ENCODE measurements around the gene DUXB. TPM values are rescaled to one million over a fixed set of nuclear protein-coding genes. Genes with fewer than 3 reads are reported as not detected.

The DUXB gene
- total RNA-seq, 4 donors from 2014 or later = not detected

- TF ChIP-seq, protein P1, sequence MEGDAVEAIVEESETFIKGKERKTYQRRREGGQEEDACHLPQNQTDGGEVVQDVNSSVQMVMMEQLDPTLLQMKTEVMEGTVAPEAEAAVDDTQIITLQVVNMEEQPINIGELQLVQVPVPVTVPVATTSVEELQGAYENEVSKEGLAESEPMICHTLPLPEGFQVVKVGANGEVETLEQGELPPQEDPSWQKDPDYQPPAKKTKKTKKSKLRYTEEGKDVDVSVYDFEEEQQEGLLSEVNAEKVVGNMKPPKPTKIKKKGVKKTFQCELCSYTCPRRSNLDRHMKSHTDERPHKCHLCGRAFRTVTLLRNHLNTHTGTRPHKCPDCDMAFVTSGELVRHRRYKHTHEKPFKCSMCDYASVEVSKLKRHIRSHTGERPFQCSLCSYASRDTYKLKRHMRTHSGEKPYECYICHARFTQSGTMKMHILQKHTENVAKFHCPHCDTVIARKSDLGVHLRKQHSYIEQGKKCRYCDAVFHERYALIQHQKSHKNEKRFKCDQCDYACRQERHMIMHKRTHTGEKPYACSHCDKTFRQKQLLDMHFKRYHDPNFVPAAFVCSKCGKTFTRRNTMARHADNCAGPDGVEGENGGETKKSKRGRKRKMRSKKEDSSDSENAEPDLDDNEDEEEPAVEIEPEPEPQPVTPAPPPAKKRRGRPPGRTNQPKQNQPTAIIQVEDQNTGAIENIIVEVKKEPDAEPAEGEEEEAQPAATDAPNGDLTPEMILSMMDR (IDR thresholded peaks at IDR 0.05) = no peak
- TF ChIP-seq POLR2A (IDR thresholded peaks at IDR 0.05) = no peak
- H3K9me3 ChIP-seq = no peaks in the 10 kb centered on the region
- no peak overlapping the region for H3K27ac ChIP-seq
- H3K4me1 ChIP-seq = no peaks in the 10 kb centered on the region
- intact Hi-C loops (cut with DNase I; ENCODE audit: low total_unique reads) = no loop called here
- no peaks in the 10 kb centered on the region for H3K36me3 ChIP-seq
- DNase-seq = no peak
- H3K27me3 ChIP-seq = no peaks in the 10 kb centered on the region
- H3K4me3 ChIP-seq = no peak overlapping the region
Measured at GRCh38 chr16:75679366-75679765, 21.9 kb downstream of the DUXB start.

GRCh38 chr16:75676909-75677308 lies 24.4 kb downstream of the DUXB start, which contains the start of gene CPHXL2:
Gene CPHXL2, minus strand, starts transcription at chr16:75677009. Its CDS starts 10 bp downstream, at chr16:75676999.
- H3K4me1 ChIP-seq = no peaks in the 10 kb centered on the region
- TF ChIP-seq, protein P1 (IDR thresholded peaks at IDR 0.05) = no peak
- no peaks in the 10 kb centered on the region for H3K27me3 ChIP-seq
- no peak for DNase-seq
- no peaks in the 10 kb centered on the region for H3K36me3 ChIP-seq
- no peaks in the 10 kb centered on the region for H3K9me3 ChIP-seq
- H3K4me3 ChIP-seq = no peak within 1 kb of the TSS
- no peak within 1 kb of the TSS for H3K27ac ChIP-seq
- intact Hi-C loops (cut with DNase I; ENCODE audit: low total_unique reads) = no loop called here

DNA sequence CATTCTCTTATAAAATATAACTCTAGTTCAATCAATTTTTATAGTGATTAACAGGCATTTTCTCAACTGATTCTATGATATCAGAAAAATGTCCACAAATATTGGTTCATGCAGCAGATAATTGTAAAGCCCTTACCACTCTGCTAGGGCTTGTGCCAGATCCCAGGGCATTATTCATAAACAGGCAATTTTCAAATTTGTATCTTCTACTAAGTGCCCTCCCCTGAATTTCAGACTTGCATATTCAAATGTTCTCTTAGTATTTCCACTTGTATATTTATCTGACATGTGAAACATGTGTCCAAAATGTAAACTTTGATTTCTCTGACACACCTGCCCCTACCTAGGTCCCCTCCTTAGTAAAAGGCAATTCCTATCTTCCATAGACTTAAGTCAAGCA lies 33.8 kb downstream of the DUXB start:
- Histone ChIP-seq H3K4me1 (no peaks in the 10 kb centered on the region), H3K4me3 (no peak overlapping the region), H3K27ac (no peak overlapping the region), H3K27me3 (no peaks in the 10 kb centered on the region), H3K9me3 (no peaks in the 10 kb centered on the region), H3K36me3 (no peaks in the 10 kb centered on the region)
- no peak for TF ChIP-seq POLR2A (IDR thresholded peaks at IDR 0.05)
- TF ChIP-seq, protein P1 (IDR thresholded peaks at IDR 0.05) = no peak
- intact Hi-C loops (cut with DNase I; ENCODE audit: low total_unique reads) = no loop called here
- DNase-seq = no peak

DNA sequence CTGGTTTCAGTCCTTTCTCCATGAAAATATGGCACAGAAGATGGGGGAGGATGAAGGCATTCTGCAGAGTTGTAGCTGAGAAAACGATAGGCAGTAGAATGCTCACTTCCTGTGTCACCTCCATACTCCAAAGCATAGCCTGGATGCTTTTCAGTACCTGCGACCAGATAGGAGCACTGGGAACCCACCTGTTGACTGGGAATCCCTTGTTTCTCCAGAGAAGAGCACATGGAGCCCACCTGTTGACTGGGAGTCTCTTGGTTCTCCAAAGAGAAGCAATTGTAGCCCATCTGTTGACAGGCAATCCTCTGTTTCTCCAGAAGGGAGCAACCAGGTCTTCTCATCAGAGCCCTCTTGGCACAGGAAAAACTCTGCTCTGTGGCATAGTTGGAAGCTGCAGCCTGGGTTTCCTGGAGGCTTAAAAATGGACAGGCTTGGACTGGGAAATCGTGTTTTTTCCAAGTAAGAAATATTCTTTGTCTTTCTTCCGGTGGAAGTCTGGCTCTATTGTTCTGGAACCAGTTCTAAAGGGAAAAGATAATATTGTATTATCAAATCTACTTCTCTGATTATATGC lies 40.4 kb downstream of the DUXB start:
- no peak for DNase-seq
- no peak overlapping the region for H3K27ac ChIP-seq
- no peaks in the 10 kb centered on the region for H3K27me3 ChIP-seq
- H3K36me3 ChIP-seq = no peaks in the 10 kb centered on the region
- intact Hi-C loops (cut with DNase I; ENCODE audit: low total_unique reads) = no loop called here
- TF ChIP-seq, protein P1 (IDR thresholded peaks at IDR 0.05) = no peak
- TF ChIP-seq POLR2A (IDR thresholded peaks at IDR 0.05) = no peak
- no peak overlapping the region for H3K4me3 ChIP-seq
- H3K4me1 ChIP-seq = no peaks in the 10 kb centered on the region
- H3K9me3 ChIP-seq = no peaks in the 10 kb centered on the region

DNA sequence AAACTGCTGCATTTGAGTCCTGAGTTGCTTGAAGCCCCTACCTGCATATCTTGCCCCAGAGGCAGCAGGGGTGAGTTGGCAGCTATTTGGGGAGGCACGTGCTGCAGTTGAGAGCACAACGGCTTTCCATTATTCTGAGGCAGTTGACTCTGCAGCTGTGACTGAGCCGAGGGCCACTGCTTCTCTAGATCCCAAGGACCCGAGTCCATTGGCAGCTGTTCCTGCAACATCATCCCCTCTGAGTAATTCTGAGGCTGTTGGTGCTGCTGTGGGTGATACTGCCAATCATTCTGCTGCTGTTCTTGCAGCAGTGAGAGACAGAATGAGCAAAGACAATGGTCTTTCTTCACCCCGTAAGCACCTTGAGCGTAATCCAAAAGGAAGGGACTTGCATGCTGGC lies 40.9 kb downstream of the DUXB start:
- Histone ChIP-seq H3K27ac (no peak overlapping the region), H3K4me3 (no peak overlapping the region), H3K27me3 (no peaks in the 10 kb centered on the region), H3K4me1 (no peaks in the 10 kb centered on the region), H3K9me3 (no peaks in the 10 kb centered on the region), H3K36me3 (no peaks in the 10 kb centered on the region)
- no peak for TF ChIP-seq POLR2A (IDR thresholded peaks at IDR 0.05)
- TF ChIP-seq, protein P1 (IDR thresholded peaks at IDR 0.05) = no peak
- no peak for DNase-seq
- intact Hi-C loops (cut with DNase I; ENCODE audit: low total_unique reads) = no loop called here

Data from uterus (tissue), 4 donors.